ENCODE measurements around the gene ATXN7L3. TPM values are rescaled to one million over a fixed set of nuclear protein-coding genes. Genes with fewer than 3 reads are reported as not detected.
A peak's percentile ranks its signal among the peaks of the same experiment; 100 is the strongest.

ATXN7L3 gene
- total RNA-seq, 1 experiment from 2014 or later: 93.1 TPM

GRCh38 chr17:44190481-44190880, 9.2 kb downstream of the ATXN7L3 start:
- CTCF ChIA-PET: no interaction called here
- Mint-ChIP-seq H3K27me3 (ENCODE audit: unreplicated experiment) (no peaks in the 10 kb centered on the region), H3K4me3 (ENCODE audit: low read depth, unreplicated experiment) (no peak overlapping the region), H3K27ac (ENCODE audit: unreplicated experiment) (no peak overlapping the region), H3K36me3 (ENCODE audit: insufficient read depth, unreplicated experiment) (peaks cover 92% of the 10 kb centered on the region), H3K4me1 (ENCODE audit: low read depth, unreplicated experiment) (peaks cover 14% of the 10 kb centered on the region), H3K9me3 (ENCODE audit: low read depth, unreplicated experiment) (no peaks in the 10 kb centered on the region)
- intact Hi-C loops (cut with micrococcal nuclease; ENCODE audit: unreplicated experiment): no loop called here
- TF ChIP-seq CTCF (IDR thresholded peaks at IDR 0.05; ENCODE audit: unreplicated experiment): no peak
- BruUV-seq (replicated peaks): no TSS peak
- DNase-seq: no peak

DNA sequence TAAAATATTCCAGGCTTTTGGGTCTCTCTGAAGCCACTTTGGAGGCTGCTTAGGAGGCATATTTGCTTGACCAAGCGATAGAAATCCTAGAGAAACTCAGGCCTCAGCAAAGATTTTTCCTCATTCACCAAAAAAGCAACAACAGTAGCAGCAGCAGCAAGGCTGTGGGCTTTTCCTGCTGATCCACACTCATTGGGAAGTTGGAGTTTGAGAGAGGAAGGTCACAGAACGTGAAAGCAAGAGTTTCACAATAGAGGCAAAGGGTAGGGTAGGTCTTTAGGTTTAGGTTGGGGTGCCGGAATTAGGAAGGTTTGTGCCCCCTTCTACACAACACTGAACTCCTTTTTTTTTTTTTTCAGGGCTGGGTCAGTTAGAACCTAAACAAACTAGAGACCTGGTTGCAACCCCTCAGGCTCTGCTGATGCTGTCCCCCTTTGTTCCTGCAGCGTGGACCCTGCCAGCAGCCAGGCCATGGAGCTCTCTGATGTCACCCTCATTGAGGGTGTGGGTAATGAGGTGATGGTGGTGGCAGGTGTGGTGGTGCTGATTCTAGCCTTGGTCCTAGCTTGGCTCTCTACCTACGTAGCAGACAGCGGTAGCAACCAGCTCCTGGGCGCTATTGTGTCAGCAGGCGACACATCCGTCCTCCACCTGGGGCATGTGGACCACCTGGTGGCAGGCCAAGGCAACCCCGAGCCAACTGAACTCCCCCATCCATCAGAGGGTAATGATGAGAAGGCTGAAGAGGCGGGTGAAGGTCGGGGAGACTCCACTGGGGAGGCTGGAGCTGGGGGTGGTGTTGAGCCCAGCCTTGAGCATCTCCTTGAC, 10.9 kb downstream of the ATXN7L3 start:
- Mint-ChIP-seq H3K9me3 (ENCODE audit: low read depth, unreplicated experiment) (no peaks in the 10 kb centered on the region), H3K4me3 (ENCODE audit: low read depth, unreplicated experiment) (peak overlapping the region; percentile 89), H3K27ac (ENCODE audit: unreplicated experiment) (peak overlapping the region; percentile 93), H3K36me3 (ENCODE audit: insufficient read depth, unreplicated experiment) (peaks cover 83% of the 10 kb centered on the region), H3K4me1 (ENCODE audit: low read depth, unreplicated experiment) (peaks cover 26% of the 10 kb centered on the region), H3K27me3 (ENCODE audit: unreplicated experiment) (no peaks in the 10 kb centered on the region)
- DNase-seq: no peak
- CTCF ChIA-PET: interaction anchor here (0.5 to 1.0 kb wide), 2 partner anchors 156 to 458 kb away, joined by 3 read pairs; partner anchors contain the start of gene GRN
- TF ChIP-seq CTCF (IDR thresholded peaks at IDR 0.05; ENCODE audit: unreplicated experiment): no peak
- intact Hi-C loops (cut with micrococcal nuclease; ENCODE audit: unreplicated experiment): no loop called here
- BruUV-seq (replicated peaks): no TSS peak

DNA sequence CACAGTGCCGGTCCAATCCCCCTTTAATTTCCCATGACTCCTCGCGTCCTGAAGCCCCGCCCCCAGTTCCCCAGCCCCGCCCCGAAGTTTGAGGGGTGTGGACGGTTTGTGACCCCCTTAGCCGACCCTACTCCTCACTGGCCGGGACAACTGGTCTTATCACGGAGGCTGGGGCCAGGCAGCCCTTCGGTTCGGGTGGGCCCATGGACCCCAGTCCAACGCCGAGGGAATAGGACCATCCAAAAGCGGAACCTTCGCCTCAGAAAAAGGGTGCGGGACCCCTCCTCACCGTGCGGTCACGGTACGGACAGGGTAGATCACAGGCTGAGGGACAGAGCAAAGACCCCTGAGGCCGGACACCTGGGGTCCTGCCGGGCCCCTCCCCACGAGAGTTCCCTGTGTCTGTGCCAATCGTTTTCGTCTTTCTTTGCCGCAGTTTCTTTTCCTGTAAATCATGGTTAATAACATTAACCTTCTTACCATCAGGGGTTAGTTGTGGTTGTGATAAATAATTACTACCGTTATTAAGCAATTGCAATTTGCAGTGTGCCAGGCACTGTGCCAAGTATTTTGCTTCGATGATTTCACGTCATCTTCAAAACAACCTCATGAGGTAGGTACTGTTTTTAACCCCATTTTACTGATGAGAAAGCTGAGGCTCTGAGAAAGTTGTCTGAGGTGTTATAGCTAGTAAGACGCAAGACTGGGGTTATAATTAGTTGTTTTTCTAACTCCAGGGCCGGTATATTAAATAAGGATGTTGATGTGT, 12.4 kb downstream of the ATXN7L3 start:
- H3K4me3 Mint-ChIP-seq (ENCODE audit: low read depth, unreplicated experiment): peak overlapping the region; percentile 89
- H3K27me3 Mint-ChIP-seq (ENCODE audit: unreplicated experiment): no peaks in the 10 kb centered on the region
- peaks cover 21% of the 10 kb centered on the region for H3K4me1 Mint-ChIP-seq (ENCODE audit: low read depth, unreplicated experiment)
- no peak for TF ChIP-seq CTCF (IDR thresholded peaks at IDR 0.05; ENCODE audit: unreplicated experiment)
- DNase-seq: no peak
- H3K36me3 Mint-ChIP-seq (ENCODE audit: insufficient read depth, unreplicated experiment): peaks cover 76% of the 10 kb centered on the region
- intact Hi-C loops (cut with micrococcal nuclease; ENCODE audit: unreplicated experiment): no loop called here
- no peaks in the 10 kb centered on the region for H3K9me3 Mint-ChIP-seq (ENCODE audit: low read depth, unreplicated experiment)
- no TSS peak for BruUV-seq (replicated peaks)
- CTCF ChIA-PET: interaction anchor here (0.6 to 2.0 kb wide), 6 partner anchors 19 to 176 kb away, joined by 3 to 10 read pairs (median 4); partner anchors contain the start of gene FAM171A2
- peak overlapping the region; percentile 93 for H3K27ac Mint-ChIP-seq (ENCODE audit: unreplicated experiment)

DNA sequence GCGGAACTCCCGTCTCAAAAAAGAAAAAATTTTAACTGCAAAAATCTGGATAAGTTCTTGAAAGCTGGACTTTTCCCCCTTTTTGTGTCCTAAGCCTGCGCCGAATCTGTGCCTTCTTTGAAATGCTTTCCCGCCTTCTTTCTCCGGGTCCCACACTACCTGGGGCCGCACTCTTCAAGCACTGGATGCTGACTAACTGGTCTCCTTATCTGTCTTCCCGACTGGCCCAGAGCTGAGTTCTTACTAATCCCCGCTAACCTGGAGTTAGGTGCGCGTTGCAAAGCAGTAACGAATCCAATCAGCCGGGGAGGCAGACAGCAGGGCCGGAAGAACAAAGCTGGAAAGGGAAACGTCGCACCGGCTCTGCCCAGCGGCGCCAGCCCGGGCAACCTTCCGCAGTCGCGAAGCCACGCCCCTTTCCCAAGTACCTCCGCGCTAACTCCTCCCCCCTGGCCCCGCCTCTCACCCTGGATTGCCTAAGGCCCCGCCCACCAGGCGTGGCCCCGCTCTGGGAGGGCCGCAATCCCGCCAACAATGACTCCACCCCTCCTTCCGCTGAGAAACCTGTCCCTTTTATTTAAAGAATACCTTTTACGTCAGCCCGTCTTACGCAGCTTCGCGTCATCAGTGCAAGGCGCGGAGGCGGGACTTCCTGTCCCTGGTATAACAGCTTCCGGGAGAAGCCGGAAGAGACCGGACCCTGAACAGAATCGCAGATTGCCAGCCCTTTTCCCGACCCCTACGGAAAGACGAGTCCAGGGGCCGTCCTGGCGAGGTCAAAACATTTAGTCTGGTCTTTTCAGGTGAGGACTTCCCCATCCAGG, 13.2 kb downstream of the ATXN7L3 start, which contains the start of gene TMUB2:
TSS of gene TMUB2 (plus strand) at position 666 of the 824 bp plus-strand sequence. CDS start 737 bp downstream, outside the sequence.
- CTCF ChIA-PET: interaction anchor here (0.6 to 2.0 kb wide), 9 partner anchors 13 to 1956 kb away, joined by 3 to 10 read pairs (median 4); partner anchors contain the start of genes ATXN7L3 and FAM171A2
- peak; percentile 100 for DNase-seq
- intact Hi-C loops (cut with micrococcal nuclease; ENCODE audit: unreplicated experiment): no loop called here
- TSS peak; percentile 78 for BruUV-seq (replicated peaks)
- H3K27me3 Mint-ChIP-seq (ENCODE audit: unreplicated experiment): no peaks in the 10 kb centered on the region
- no peaks in the 10 kb centered on the region for H3K9me3 Mint-ChIP-seq (ENCODE audit: low read depth, unreplicated experiment)
- peak within 1 kb of the TSS; percentile 89 for H3K4me3 Mint-ChIP-seq (ENCODE audit: low read depth, unreplicated experiment)
- peaks cover 21% of the 10 kb centered on the region for H3K4me1 Mint-ChIP-seq (ENCODE audit: low read depth, unreplicated experiment)
- peaks cover 76% of the 10 kb centered on the region for H3K36me3 Mint-ChIP-seq (ENCODE audit: insufficient read depth, unreplicated experiment)
- TF ChIP-seq CTCF (IDR thresholded peaks at IDR 0.05; ENCODE audit: unreplicated experiment): no peak
- peak within 1 kb of the TSS; percentile 93 for H3K27ac Mint-ChIP-seq (ENCODE audit: unreplicated experiment)

Measured in Calu3 (cell line).